Measurements from ENCODE around the gene GNG5. TPM values are rescaled to one million over a fixed set of nuclear protein-coding genes. Genes with fewer than 3 reads are reported as not detected.
"Not testable (repeated sequence)": the region's sequence is repeated elsewhere in the genome, so short reads cannot be mapped to it uniquely, and the experiment has no call there.

GNG5 gene
- total RNA-seq, 4 donors from 2014 or later: 37.7 to 78.9 (median 58.6) TPM

- H3K4me3 ChIP-seq (ENCODE audit: low read depth, poor library complexity, severe bottlenecking): no peak overlapping the region
- intact Hi-C loops (cut with DNase I; ENCODE audit: low total_unique reads): no loop called here
- WGBS, 2 donors: 77 to 79% methylated on average over 1 of the region's 1 CpG
- TF ChIP-seq POLR2A (IDR thresholded peaks at IDR 0.05): no peak
- no peak for TF ChIP-seq CTCF (IDR thresholded peaks at IDR 0.05)
- no peak for DNase-seq (ENCODE audit: low spot score in 2 of 2)
Measured at GRCh38 chr1:84525779-84526178, 19.4 kb upstream of the GNG5 start.

- TF ChIP-seq POLR2A (IDR thresholded peaks at IDR 0.05) (no peak), CTCF (IDR thresholded peaks at IDR 0.05) (no peak)
- intact Hi-C loops (cut with DNase I; ENCODE audit: low total_unique reads): no loop called here
- no peak for DNase-seq (ENCODE audit: low spot score in 2 of 2)
- no peak overlapping the region for H3K4me3 ChIP-seq (ENCODE audit: low read depth, poor library complexity, severe bottlenecking)
Measured at GRCh38 chr1:84524590-84524989, 18.2 kb upstream of the GNG5 start.

- H3K4me3 ChIP-seq (ENCODE audit: low read depth, poor library complexity, severe bottlenecking): no peak overlapping the region
- intact Hi-C loops (cut with DNase I; ENCODE audit: low total_unique reads): no loop called here
- WGBS, 2 donors: 65 to 66% methylated on average over 3 of the region's 3 CpGs
- DNase-seq (ENCODE audit: low spot score in 2 of 2): no peak
- TF ChIP-seq POLR2A (IDR thresholded peaks at IDR 0.05): no peak
- TF ChIP-seq CTCF (IDR thresholded peaks at IDR 0.05): no peak
Measured at GRCh38 chr1:84510668-84511067, 4.3 kb upstream of the GNG5 start.

GRCh38 chr1:84510165-84510564, 3.8 kb upstream of the GNG5 start:
- WGBS, 2 donors: 66 to 78% methylated on average over 2 of the region's 2 CpGs
- no peak overlapping the region for H3K4me3 ChIP-seq (ENCODE audit: low read depth, poor library complexity, severe bottlenecking)
- intact Hi-C loops (cut with DNase I; ENCODE audit: low total_unique reads): no loop called here
- TF ChIP-seq POLR2A (IDR thresholded peaks at IDR 0.05) (no peak), CTCF (IDR thresholded peaks at IDR 0.05) (no peak)
- no peak for DNase-seq (ENCODE audit: low spot score in 2 of 2)

GRCh38 chr1:84509029-84509428, 2.6 kb upstream of the GNG5 start:
- intact Hi-C loops (cut with DNase I; ENCODE audit: low total_unique reads): no loop called here
- no peak for DNase-seq (ENCODE audit: low spot score in 2 of 2)
- no peak overlapping the region for H3K4me3 ChIP-seq (ENCODE audit: low read depth, poor library complexity, severe bottlenecking)
- TF ChIP-seq CTCF (IDR thresholded peaks at IDR 0.05) (no peak), POLR2A (IDR thresholded peaks at IDR 0.05) (no peak)
- WGBS, 2 donors: 96 to 98% methylated on average over 4 of the region's 4 CpGs

GRCh38 chr1:84508510-84508909, 2.1 kb upstream of the GNG5 start:
- 95 to 100% methylated on average over 1 of the region's 1 CpG for WGBS, 2 donors
- TF ChIP-seq CTCF (IDR thresholded peaks at IDR 0.05) (no peak), POLR2A (IDR thresholded peaks at IDR 0.05) (no peak)
- intact Hi-C loops (cut with DNase I; ENCODE audit: low total_unique reads): no loop called here
- no peak for DNase-seq (ENCODE audit: low spot score in 2 of 2)
- H3K4me3 ChIP-seq (ENCODE audit: low read depth, poor library complexity, severe bottlenecking): no peak overlapping the region

- H3K4me3 ChIP-seq (ENCODE audit: low read depth, poor library complexity, severe bottlenecking); DNase-seq (ENCODE audit: low spot score in 2 of 2); intact Hi-C loops (cut with DNase I; ENCODE audit: low total_unique reads): not testable (repeated sequence)
- WGBS, 2 donors: 93 to 94% methylated on average over 14 of the region's 14 CpGs
Measured at GRCh38 chr1:84507887-84508286, 1.5 kb upstream of the GNG5 start.
